HG03457 (cell line): ENCODE measurements around the gene TFPI.

Experiments used
- ATAC-seq: cut with Tn5 transposase; IDR thresholded peaks from one replicate; pipeline ENCODE4 v1.9.1; 2021; ENCODE audit warnings: moderate number of reproducible peaks; ENCODE audit not compliant: unreplicated experiment

Gene TFPI

GRCh38 chr2:187470698-187471097 is 83.5 kb downstream of the TFPI start:
- ATAC-seq = no peak

- no peak for ATAC-seq
Measured at GRCh38 chr2:187469538-187469937, 84.7 kb downstream of the TFPI start.

GRCh38 chr2:187468262-187468661 is 86.0 kb downstream of the TFPI start:
- ATAC-seq = no peak

GRCh38 chr2:187466129-187466792 is 88.0 kb downstream of the TFPI start:
- ATAC-seq = no peak

- no peak for ATAC-seq
Measured at GRCh38 chr2:187462839-187463238, 91.4 kb downstream of the TFPI start.

GRCh38 chr2:187461294-187462261 is 92.7 kb downstream of the TFPI start:
- no peak for ATAC-seq

- no peak for ATAC-seq
Measured at GRCh38 chr2:187459256-187459655, 95.0 kb downstream of the TFPI start.

- ATAC-seq = no peak
Measured at GRCh38 chr2:187453078-187453641, 101.1 kb downstream of the TFPI start.

GRCh38 chr2:187451510-187451909 is 102.7 kb downstream of the TFPI start:
- no peak for ATAC-seq

GRCh38 chr2:187447336-187447735 is 106.9 kb downstream of the TFPI start:
- ATAC-seq = no peak

- no peak for ATAC-seq
Measured at GRCh38 chr2:187446711-187447110, 107.5 kb downstream of the TFPI start.

- no peak for ATAC-seq
Measured at GRCh38 chr2:187445051-187445450, 109.2 kb downstream of the TFPI start.

- ATAC-seq = no peak
Measured at GRCh38 chr2:187442778-187443177, 111.5 kb downstream of the TFPI start.

- ATAC-seq = no peak
Measured at GRCh38 chr2:187442378-187442777, 111.9 kb downstream of the TFPI start.

GRCh38 chr2:187440101-187440675 is 114.0 kb downstream of the TFPI start:
- no peak for ATAC-seq

- no peak for ATAC-seq
Measured at GRCh38 chr2:187438455-187438854, 115.8 kb downstream of the TFPI start.

GRCh38 chr2:187435756-187436155 is 118.5 kb downstream of the TFPI start:
- no peak for ATAC-seq

- ATAC-seq = no peak
Measured at GRCh38 chr2:187435078-187435477, 119.2 kb downstream of the TFPI start.

- no peak for ATAC-seq
Measured at GRCh38 chr2:187434342-187434785, 119.9 kb downstream of the TFPI start.

- ATAC-seq = no peak
Measured at GRCh38 chr2:187431911-187432310, 122.3 kb downstream of the TFPI start.

- no peak for ATAC-seq
Measured at GRCh38 chr2:187429989-187430388, 124.2 kb downstream of the TFPI start.
